HCT116 (cell line): ENCODE results near the gene PRKAG1. TPM values are rescaled to one million over a fixed set of nuclear protein-coding genes. Genes with fewer than 3 reads are reported as not detected.

ENCODE experiments used
- ATAC-seq: fragments of 200-7000 bp; cut with Tn5 transposase; 2 replicates; pipeline ENCODE4 v1.9.1; 2020; ENCODE audit warnings: mild to moderate bottlenecking, moderate library complexity
- BruUV-seq: library from RNA; stranded (reverse); fragments of 400-500 nt; replicated peaks from 2 replicates; lab custom pipeline; 2021; lab: Mats Ljungman, UMichigan
- CTCF ChIA-PET: fragments of 300-600 bp; sonication (Branson Sonifier 250); formaldehyde crosslinking; loops from one replicate; lab custom pipeline; 2021; ENCODE audit warnings: antibody characterized with exemption; lab: Charles Lee
- POLR2A ChIA-PET: fragments of 300-600, 350-600 bp; sonication (Branson Sonifier 250); formaldehyde crosslinking; loops from one replicate; lab custom pipeline; 2021; ENCODE audit warnings: antibody characterized with exemption; lab: Charles Lee
- RAD21 ChIA-PET, 2 experiments: fragments of 300-600 bp; sonication (Branson Sonifier 250); formaldehyde crosslinking; loops; one replicate each; lab custom pipeline; 2023; ENCODE audit warnings: low total read pairs in 2 of 2; ENCODE audit not compliant: uncharacterized antibody in 2 of 2, unreplicated experiment in 2 of 2, low non-redundant PET in 1 of 2; lab: Charles Lee
- DNase-seq: peaks from one replicate; pipeline ENCODE4 v3.0.0-alpha.2; 2010; ENCODE audit warnings: low read depth, low spot score
- H2AFZ ChIP-seq: fragments of 200-600 bp; shearing (Covaris generic), sonication (generic); 2 replicates; pipeline ENCODE4 v1.6.1; 2017; ENCODE audit warnings: low read depth, mixed run types, mixed read lengths, antibody characterized with exemption, low read length; ENCODE audit not compliant: poor library complexity, severe bottlenecking
- H3K27ac ChIP-seq: 2 replicates; pipeline ENCODE4 v1.5.1; 2012; ENCODE audit warnings: low read depth, low read length
- H3K27me3 ChIP-seq: fragments of 200-600 bp; sonication (generic); 2 replicates; pipeline ENCODE4 v1.6.1; 2016; ENCODE audit warnings: mixed run types, low read length, mixed read lengths; ENCODE audit not compliant: insufficient read depth
- H3K36me3 ChIP-seq, 2 experiments: fragments of 200-500 bp in 1 of 2; fragments of 200-600 bp in 1 of 2; sonication (Bioruptor generic) in 1 of 2; sonication (generic) in 1 of 2; 2 replicates each; pipeline versions ENCODE4 v1.5.1 to v1.6.1; 2014 to 2016; ENCODE audit warnings: low read length in 2 of 2, inconsistent platforms in 1 of 2, mixed read lengths in 1 of 2, mixed run types in 1 of 2; ENCODE audit not compliant: insufficient read depth in 2 of 2, control insufficient read depth in 1 of 2
- H3K4me1 ChIP-seq, 2 experiments: fragments of 200-600 bp in 1 of 2; sonication (generic) in 1 of 2; 2 replicates each; pipeline versions ENCODE4 v1.5.1 to v1.6.1; 2012 to 2017; ENCODE audit warnings: low read length in 2 of 2, inconsistent platforms in 1 of 2, mild to moderate bottlenecking in 1 of 2, mixed read lengths in 1 of 2, mixed run types in 1 of 2, moderate library complexity in 1 of 2; ENCODE audit not compliant: insufficient read depth in 2 of 2, control insufficient read depth in 1 of 2
- H3K4me2 ChIP-seq: fragments of 200-600 bp; sonication (generic); 2 replicates; pipeline ENCODE4 v1.6.1; 2017; ENCODE audit warnings: mixed run types, low read length, mixed read lengths
- H3K4me3 ChIP-seq, 2 experiments: fragments of 200-600 bp in 1 of 2; sonication (generic) in 1 of 2; replicated peaks in 1 of 2; 2 replicates each; pipeline ENCODE4 v1.5.1; 2011 to 2016; ENCODE audit warnings: low read length in 2 of 2, control low read depth in 1 of 2, low read depth in 1 of 2, mild to moderate bottlenecking in 1 of 2, mixed read lengths in 1 of 2, mixed run types in 1 of 2
- H3K79me2 ChIP-seq: fragments of 200-600 bp; sonication (generic); 2 replicates; pipeline ENCODE4 v1.6.1; 2017; ENCODE audit warnings: mild to moderate bottlenecking, mixed run types, low read length, moderate library complexity, mixed read lengths; ENCODE audit not compliant: insufficient read depth
- H3K9ac ChIP-seq: fragments of 200-600 bp; sonication (generic); 2 replicates; pipeline ENCODE4 v1.6.1; 2016; ENCODE audit warnings: low read length, mixed read lengths
- H3K9me2 ChIP-seq: fragments of 200-600 bp; sonication (generic), shearing (Covaris generic); 2 replicates; pipeline ENCODE4 v1.6.1; 2017; ENCODE audit warnings: mixed run types, mild to moderate bottlenecking, moderate library complexity; ENCODE audit not compliant: insufficient read depth
- H3K9me3 ChIP-seq, 2 experiments: fragments of 200-500 bp in 1 of 2; fragments of 200-600 bp in 1 of 2; sonication (Bioruptor generic) in 1 of 2; sonication (generic) in 1 of 2; 2 replicates each; pipeline ENCODE4 v1.6.1; 2014 to 2017; ENCODE audit warnings: low read length in 2 of 2, mixed read lengths in 2 of 2, inconsistent platforms in 1 of 2, low read depth in 1 of 2, mild to moderate bottlenecking in 1 of 2, mixed run types in 1 of 2, moderate library complexity in 1 of 2; ENCODE audit not compliant: control insufficient read depth in 1 of 2, insufficient read depth in 1 of 2
- H4K20me1 ChIP-seq: fragments of 200-600 bp; sonication (generic), shearing (Covaris generic); 2 replicates; pipeline ENCODE4 v1.6.1; 2017; ENCODE audit warnings: mixed run types, mild to moderate bottlenecking, moderate library complexity; ENCODE audit not compliant: insufficient read depth
- ATF3 ChIP-seq: IDR thresholded peaks from 2 replicates; pipeline ENCODE4 v1.6.1; 2012
- CEBPB ChIP-seq: IDR thresholded peaks from 2 replicates; pipeline ENCODE4 v1.6.1; 2012; ENCODE audit warnings: low read depth
- CTCF ChIP-seq, 3 experiments: fragments of 200-600 bp in 1 of 3; sonication (generic) in 1 of 3; IDR thresholded peaks in 2 of 3; conservative IDR thresholded peaks in 1 of 3; 2 replicates each; pipeline ENCODE4 v1.5.1; 2012 to 2017; ENCODE audit warnings: low read depth in 2 of 3, low read length in 2 of 3, antibody characterized with exemption in 1 of 3, borderline replicate concordance in 1 of 3, control low read depth in 1 of 3, mild to moderate bottlenecking in 1 of 3, mixed read lengths in 1 of 3, mixed run types in 1 of 3, moderate library complexity in 1 of 3; ENCODE audit not compliant: insufficient read depth in 1 of 3
- ELF1 ChIP-seq: IDR thresholded peaks from 2 replicates; pipeline ENCODE4 v1.6.1; 2012; ENCODE audit warnings: low read depth, borderline replicate concordance
- FOSL1 ChIP-seq: IDR thresholded peaks from 2 replicates; pipeline ENCODE4 v1.6.1; 2012; ENCODE audit warnings: low read depth
- POLR2A ChIP-seq: IDR thresholded peaks from 2 replicates; pipeline ENCODE4 v1.7.0; 2011; ENCODE audit warnings: borderline replicate concordance; ENCODE audit not compliant: insufficient read depth, insufficient read length; ENCODE audit errors: extremely low read depth
- POLR2AphosphoS5 ChIP-seq: IDR thresholded peaks from 2 replicates; pipeline ENCODE4 v1.6.1; 2011; ENCODE audit warnings: mild to moderate bottlenecking, low read depth, low read length, moderate library complexity
- RAD21 ChIP-seq: IDR thresholded peaks from 2 replicates; pipeline ENCODE4 v1.6.1; 2012; ENCODE audit warnings: low read depth, mild to moderate bottlenecking
- REST ChIP-seq: IDR thresholded peaks from 2 replicates; pipeline ENCODE4 v1.6.1; 2012; ENCODE audit warnings: low read depth
- SIN3A ChIP-seq: IDR thresholded peaks from 2 replicates; pipeline ENCODE4 v1.6.1; 2012; ENCODE audit warnings: low read depth
- SRF ChIP-seq: IDR thresholded peaks from 2 replicates; pipeline ENCODE4 v1.6.1; 2012; ENCODE audit warnings: low read depth
- TCF7L2 ChIP-seq: IDR thresholded peaks from 2 replicates; pipeline ENCODE4 v1.7.0; 2011; ENCODE audit warnings: borderline replicate concordance, inconsistent platforms; ENCODE audit not compliant: insufficient read depth, insufficient read length; ENCODE audit errors: extremely low read depth
- ZBTB33 ChIP-seq: IDR thresholded peaks from 2 replicates; pipeline ENCODE4 v1.6.1; 2011; ENCODE audit warnings: mild to moderate bottlenecking, low read length, moderate library complexity; ENCODE audit not compliant: insufficient replicate concordance; ENCODE audit errors: extremely low read depth
- ZFX ChIP-seq: fragments of 450-650 bp; IDR thresholded peaks from 2 replicates; pipeline ENCODE4 v1.6.1; 2017
- ZNF274 ChIP-seq: fragments of 200-500 bp; sonication (Bioruptor generic); IDR thresholded peaks from 2 replicates; pipeline ENCODE4 v1.6.1; 2014; ENCODE audit warnings: mild to moderate bottlenecking, low read depth, low read length, inconsistent platforms
- intact Hi-C: fragments of 100-400 bp; cut with micrococcal nuclease; formaldehyde crosslinking; loops from 2 replicates; pipeline ENCODE4 v1.10.0; 2022
- total RNA-seq: library from RNA; stranded (reverse); gene quantifications from one replicate; pipeline ENCODE4 v1.2.1, GENCODE V29; 2021; ENCODE audit not compliant: unreplicated experiment

PRKAG1 gene
- total RNA-seq, 1 experiment from 2014 or later, result 64.6 TPM

GRCh38 chr12:48979602-48980388, 38.8 kb downstream of the PRKAG1 start (continued):
- TF ChIP-seq ZBTB33 (no peak), SIN3A (no peak)

- RAD21 ChIA-PET, result no interaction called here
- no peak for DNase-seq
- Histone ChIP-seq H3K9me2 (no peaks in the 10 kb centered on the region), H3K27me3 (peaks cover 6% of the 10 kb centered on the region; the same call in 1 of the 2 replicates), H2AFZ (no peak overlapping the region), H3K4me1 (peaks cover 3 to 12% of the 10 kb centered on the region in 2 experiments; a peak in 3 of 4 replicates), H3K36me3 (no peaks in the 10 kb centered on the region), H3K9me3 (no peaks in the 10 kb centered on the region), H3K9ac (no peak overlapping the region), H3K27ac (no peak overlapping the region), H4K20me1 (no peaks in the 10 kb centered on the region), H3K4me2 (no peak overlapping the region), H3K79me2 (no peaks in the 10 kb centered on the region), H3K4me3 (no peak overlapping the region)
- intact Hi-C loops, result no loop called here
- BruUV-seq, result no TSS peak
- CTCF ChIA-PET, result interaction anchor here (1.5 to 3.3 kb wide), 2 partner anchors 9 to 126 kb away, joined by 3 to 26 read pairs; partner anchors contain the start of gene DDX23
- no peak for ATAC-seq
- POLR2A ChIA-PET, result no interaction called here
- TF ChIP-seq ZNF274, result no peak
- TF ChIP-seq CEBPB, result no peak
- no peak for TF ChIP-seq TCF7L2
- no peak for TF ChIP-seq SRF
- TF ChIP-seq POLR2AphosphoS5, result no peak
- TF ChIP-seq CTCF (IDR thresholded peaks at IDR 0.05 in 2 of 3, conservative IDR thresholded peaks at IDR 0.05 in 1 of 3; ENCODE audit: borderline replicate concordance in 1 of 3, insufficient read depth in 1 of 3, low read depth in 2 of 3, low read length in 2 of 3), result no peak
- no peak for TF ChIP-seq RAD21
- TF ChIP-seq ZFX, result no peak
- TF ChIP-seq POLR2A, result no peak
- TF ChIP-seq FOSL1, result no peak
- no peak for TF ChIP-seq REST
- TF ChIP-seq ELF1, result no peak
- TF ChIP-seq ATF3, result no peak
Measured at GRCh38 chr12:48978741-48979601, 39.6 kb downstream of the PRKAG1 start.
